Osteoblast (primary cell): ENCODE results near the gene DCAKD. TPM values are rescaled to one million over a fixed set of nuclear protein-coding genes. Genes with fewer than 3 reads are reported as not detected.

ENCODE experiments used
- DNase-seq: peaks from one replicate; pipeline ENCODE4 v3.0.0; 2011; ENCODE audit warnings: low spot score, mixed read lengths; ENCODE audit not compliant: insufficient read length; ENCODE audit errors: missing footprints
- H2AFZ ChIP-seq: 2 replicates; pipeline ENCODE4 v1.6.0; 2011; ENCODE audit warnings: mild to moderate bottlenecking, low read length
- H3K27ac ChIP-seq: 2 replicates; pipeline ENCODE4 v1.5.1; 2011; ENCODE audit warnings: mild to moderate bottlenecking, low read depth, low read length, moderate library complexity
- H3K27me3 ChIP-seq: 2 replicates; pipeline ENCODE4 v1.6.0; 2012; ENCODE audit warnings: mild to moderate bottlenecking, control low read depth, inconsistent platforms, low read length, moderate library complexity; ENCODE audit not compliant: insufficient read depth
- H3K36me3 ChIP-seq: 2 replicates; pipeline ENCODE4 v1.5.1; 2011; ENCODE audit warnings: mild to moderate bottlenecking, low read length, control low read depth, moderate library complexity; ENCODE audit not compliant: insufficient read depth
- H3K4me1 ChIP-seq: 2 replicates; pipeline ENCODE4 v1.5.1; 2011; ENCODE audit warnings: mild to moderate bottlenecking, low read length, control low read depth, moderate library complexity; ENCODE audit not compliant: insufficient read depth
- H3K4me2 ChIP-seq: 2 replicates; pipeline ENCODE4 v1.6.0; 2011; ENCODE audit warnings: mild to moderate bottlenecking, low read length; ENCODE audit not compliant: insufficient read depth
- H3K4me3 ChIP-seq: fragments of 200-600 bp; sonication (generic); 3 replicates; pipeline ENCODE4 v1.5.1; 2012; ENCODE audit warnings: mild to moderate bottlenecking, low read length, inconsistent platforms; ENCODE audit not compliant: insufficient read depth
- H3K79me2 ChIP-seq: 2 replicates; pipeline ENCODE4 v1.6.0; 2012; ENCODE audit warnings: mild to moderate bottlenecking, low read length, control low read depth, inconsistent platforms; ENCODE audit not compliant: insufficient read depth
- H3K9me3 ChIP-seq: 2 replicates; pipeline ENCODE4 v1.5.1; 2011; ENCODE audit warnings: low read depth, low read length, control low read depth
- H4K20me1 ChIP-seq: 2 replicates; pipeline ENCODE4 v1.6.0; 2012; ENCODE audit warnings: mild to moderate bottlenecking, low read length, control low read depth; ENCODE audit not compliant: insufficient read depth
- total RNA-seq: library from RNA; depleted of rRNA; stranded (reverse); fragments of >200 nt; gene quantifications from 2 replicates; pipeline ENCODE4 v1.2.3, GENCODE V29; 2012
- TF ChIP-seq, protein P1 (sequence below): IDR thresholded peaks from 2 replicates; pipeline ENCODE4 v1.5.1; 2011; ENCODE audit warnings: mild to moderate bottlenecking, low read depth, low read length, moderate library complexity; ENCODE audit errors: extremely low read depth

The DCAKD gene
- total RNA-seq, 1 donor: 39.1 TPM

DNA sequence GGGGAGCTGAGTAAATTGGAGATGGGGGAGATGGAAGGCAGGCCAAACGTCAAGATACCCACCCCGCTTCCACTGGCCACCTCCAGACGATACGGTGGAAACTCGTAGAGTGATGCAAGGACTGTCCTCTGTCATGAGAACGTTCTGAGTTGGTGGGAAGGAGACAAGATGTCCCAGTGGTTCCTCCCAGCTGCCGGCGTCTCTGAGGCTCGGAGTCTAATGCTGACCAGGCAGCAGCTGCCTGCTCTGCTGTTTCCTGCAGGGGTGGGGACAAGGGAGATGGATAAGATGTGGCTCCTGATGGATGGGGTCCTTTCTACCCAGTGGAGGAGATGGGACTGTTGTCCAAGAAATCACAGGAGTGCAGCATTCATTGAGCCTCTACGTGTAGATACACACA lies 55.1 kb downstream of the DCAKD start:
- Histone ChIP-seq H2AFZ (no peak overlapping the region), H3K27me3 (peaks cover 11% of the 10 kb centered on the region), H3K9me3 (peaks cover 2% of the 10 kb centered on the region), H3K4me2 (no peak overlapping the region), H3K27ac (no peak overlapping the region), H3K36me3 (no peaks in the 10 kb centered on the region), H3K4me1 (no peaks in the 10 kb centered on the region), H3K4me3 (no peak overlapping the region), H4K20me1 (no peaks in the 10 kb centered on the region), H3K79me2 (no peaks in the 10 kb centered on the region)
- no peak for DNase-seq
- TF ChIP-seq, protein P1, sequence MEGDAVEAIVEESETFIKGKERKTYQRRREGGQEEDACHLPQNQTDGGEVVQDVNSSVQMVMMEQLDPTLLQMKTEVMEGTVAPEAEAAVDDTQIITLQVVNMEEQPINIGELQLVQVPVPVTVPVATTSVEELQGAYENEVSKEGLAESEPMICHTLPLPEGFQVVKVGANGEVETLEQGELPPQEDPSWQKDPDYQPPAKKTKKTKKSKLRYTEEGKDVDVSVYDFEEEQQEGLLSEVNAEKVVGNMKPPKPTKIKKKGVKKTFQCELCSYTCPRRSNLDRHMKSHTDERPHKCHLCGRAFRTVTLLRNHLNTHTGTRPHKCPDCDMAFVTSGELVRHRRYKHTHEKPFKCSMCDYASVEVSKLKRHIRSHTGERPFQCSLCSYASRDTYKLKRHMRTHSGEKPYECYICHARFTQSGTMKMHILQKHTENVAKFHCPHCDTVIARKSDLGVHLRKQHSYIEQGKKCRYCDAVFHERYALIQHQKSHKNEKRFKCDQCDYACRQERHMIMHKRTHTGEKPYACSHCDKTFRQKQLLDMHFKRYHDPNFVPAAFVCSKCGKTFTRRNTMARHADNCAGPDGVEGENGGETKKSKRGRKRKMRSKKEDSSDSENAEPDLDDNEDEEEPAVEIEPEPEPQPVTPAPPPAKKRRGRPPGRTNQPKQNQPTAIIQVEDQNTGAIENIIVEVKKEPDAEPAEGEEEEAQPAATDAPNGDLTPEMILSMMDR: no peak

DNA sequence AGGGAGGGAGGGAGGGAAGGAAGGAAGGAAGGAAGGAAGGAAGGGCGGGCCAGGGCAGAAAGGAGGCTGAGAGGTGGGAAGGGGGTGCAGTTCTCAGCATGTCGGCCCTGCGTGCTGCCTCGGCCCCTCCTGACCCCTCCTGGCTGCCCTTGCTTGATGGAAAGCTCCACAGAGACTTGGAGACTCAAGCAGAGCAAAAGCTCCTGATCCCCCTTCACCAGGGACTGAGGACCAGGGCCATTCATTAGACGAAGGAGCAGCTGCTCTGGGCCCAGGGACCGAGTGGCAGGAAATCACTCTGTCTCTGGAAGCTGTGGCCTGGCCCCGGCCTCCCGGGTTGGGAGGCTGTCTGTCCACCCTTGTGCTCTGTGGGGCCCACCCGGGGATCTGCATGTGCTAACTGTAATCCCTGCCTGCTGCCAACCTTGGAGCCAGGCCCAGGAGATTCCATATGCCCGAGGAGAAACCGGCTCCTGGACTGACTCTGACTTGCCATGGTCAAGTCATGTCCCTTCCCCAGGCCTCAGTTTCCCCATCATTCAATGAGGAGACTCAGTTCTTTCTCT lies 55.9 kb downstream of the DCAKD start:
- Histone ChIP-seq H2AFZ (no peak overlapping the region), H3K27ac (no peak overlapping the region), H3K4me1 (no peaks in the 10 kb centered on the region), H3K9me3 (peaks cover 2% of the 10 kb centered on the region), H3K4me3 (no peak overlapping the region), H3K27me3 (peaks cover 11% of the 10 kb centered on the region), H3K4me2 (no peak overlapping the region), H3K36me3 (no peaks in the 10 kb centered on the region), H3K79me2 (no peaks in the 10 kb centered on the region), H4K20me1 (no peaks in the 10 kb centered on the region)
- TF ChIP-seq, protein P1: no peak
- DNase-seq: peak; percentile 66

DNA sequence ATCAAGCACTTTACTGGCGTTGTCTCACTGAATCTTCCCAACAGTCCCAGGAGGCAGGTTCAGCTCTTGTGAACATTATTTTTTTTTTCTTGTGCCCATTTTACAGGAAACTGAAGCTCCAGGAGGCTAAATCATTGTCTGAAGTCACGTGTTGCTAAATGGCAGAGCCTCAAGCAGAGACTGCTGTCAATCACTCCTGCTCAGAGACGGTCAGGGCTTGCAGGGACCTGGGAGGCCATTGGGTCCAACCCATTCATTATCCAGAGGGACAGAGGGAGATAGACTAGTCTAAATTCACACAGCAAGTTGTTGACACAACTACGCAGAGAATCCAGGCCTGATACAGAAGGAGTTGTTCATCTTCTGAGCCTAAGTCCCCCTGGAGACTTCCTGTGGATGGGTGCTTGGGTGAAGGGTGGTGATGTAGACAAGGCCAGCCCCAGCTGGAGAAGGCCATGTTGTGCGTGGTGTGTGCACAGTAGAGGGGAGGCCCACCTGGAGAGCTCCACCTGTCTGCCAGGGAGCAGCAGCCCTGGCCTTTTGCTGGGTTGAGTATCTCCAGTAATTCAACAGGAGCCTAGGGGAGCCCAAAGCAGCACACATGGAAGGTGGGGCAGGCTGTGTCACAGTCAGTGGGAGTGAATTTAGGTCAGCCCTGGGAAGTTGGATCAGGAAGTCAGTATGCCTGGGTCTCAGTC lies 59.0 kb downstream of the DCAKD start:
- DNase-seq: peak; percentile 61
- H3K79me2 ChIP-seq: no peaks in the 10 kb centered on the region
- no peak overlapping the region for H3K4me2 ChIP-seq
- H3K9me3 ChIP-seq: no peaks in the 10 kb centered on the region
- H3K4me1 ChIP-seq: no peaks in the 10 kb centered on the region
- H3K27ac ChIP-seq: no peak overlapping the region
- H3K36me3 ChIP-seq: no peaks in the 10 kb centered on the region
- peaks cover 11% of the 10 kb centered on the region for H3K27me3 ChIP-seq
- H2AFZ ChIP-seq: no peak overlapping the region
- H3K4me3 ChIP-seq: no peak overlapping the region
- H4K20me1 ChIP-seq: no peaks in the 10 kb centered on the region
- TF ChIP-seq, protein P1: no peak

DNA sequence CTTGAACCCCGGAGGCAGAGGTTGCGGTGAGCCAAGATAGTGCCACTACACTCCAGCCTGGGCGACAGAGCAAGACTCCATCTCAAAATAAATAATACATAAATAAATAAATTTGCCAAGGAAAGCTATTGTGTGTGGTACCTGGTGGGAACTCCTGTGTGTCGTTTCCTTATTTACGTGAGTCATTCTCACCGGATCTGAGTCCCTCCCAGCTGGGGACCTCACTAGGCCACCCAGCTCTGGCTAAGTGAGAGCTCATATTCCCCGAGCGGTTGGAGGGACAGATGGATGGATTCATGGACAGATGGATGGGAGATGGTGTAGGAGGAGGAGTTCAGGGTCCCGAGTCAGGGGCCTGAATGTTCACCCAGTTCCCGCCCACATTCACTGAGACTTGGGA lies 60.4 kb downstream of the DCAKD start:
- H3K9me3 ChIP-seq: no peaks in the 10 kb centered on the region
- DNase-seq: peak; percentile 21
- no peaks in the 10 kb centered on the region for H3K79me2 ChIP-seq
- no peak overlapping the region for H3K4me2 ChIP-seq
- H2AFZ ChIP-seq: no peak overlapping the region
- H3K36me3 ChIP-seq: no peaks in the 10 kb centered on the region
- no peaks in the 10 kb centered on the region for H4K20me1 ChIP-seq
- no peaks in the 10 kb centered on the region for H3K4me1 ChIP-seq
- no peak overlapping the region for H3K27ac ChIP-seq
- H3K4me3 ChIP-seq: no peak overlapping the region
- peaks cover 11% of the 10 kb centered on the region for H3K27me3 ChIP-seq
- TF ChIP-seq, protein P1: no peak
